Measurements from ENCODE around the gene NUDT8. TPM values are rescaled to one million over a fixed set of nuclear protein-coding genes. Genes with fewer than 3 reads are reported as not detected.
A peak's percentile ranks its signal among the peaks of the same experiment; 100 is the strongest.

Gene NUDT8
- polyA plus RNA-seq, 1 of the 3 experiments (the other 2 are of a cell fraction), result 2.7 TPM

- TF ChIP-seq USF1 (IDR thresholded peaks at IDR 0.05; ENCODE audit: borderline replicate concordance, low read depth) (no peak), TEAD4 (IDR thresholded peaks at IDR 0.05; ENCODE audit: borderline replicate concordance, insufficient read depth) (no peak), YY1 (IDR thresholded peaks at IDR 0.05; ENCODE audit: low read depth) (no peak)
These were observed 37.9 kb upstream of the NUDT8 start (continued) for GRCh38 chr11:67667490-67668191.

- Histone ChIP-seq H4K20me1 (ENCODE audit: insufficient read depth) (no peaks in the 10 kb centered on the region), H3K4me3 (ENCODE audit: low read depth in 2 of 2, low read length in 1 of 2) (no peak overlapping the region), H3K9me3 (no peaks in the 10 kb centered on the region), H3K27ac (ENCODE audit: low read depth in 2 of 2, low read length in 1 of 2) (no peak overlapping the region), H3K4me1 (ENCODE audit: control insufficient read depth in 1 of 2, insufficient read depth in 2 of 2, low read depth in 1 of 2, low read length in 1 of 2) (no peaks in the 10 kb centered on the region), H3K4me2 (no peak overlapping the region), H3K27me3 (ENCODE audit: insufficient read depth) (peaks cover 3% of the 10 kb centered on the region; the same call in 1 of the 2 replicates), H3K36me3 (replicated peaks in 1 of 2; ENCODE audit: control insufficient read depth in 1 of 2, insufficient read depth in 2 of 2, low read length in 1 of 2) (no peaks in the 10 kb centered on the region), H3K9ac (no peak overlapping the region), H3K9me2 (no peaks in the 10 kb centered on the region), H2AFZ (ENCODE audit: low read depth) (no peak overlapping the region), H3K79me2 (ENCODE audit: insufficient read depth) (no peaks in the 10 kb centered on the region), H3F3A (replicated peaks; ENCODE audit: insufficient read depth) (no peaks in the 10 kb centered on the region)
- ChIA-PET POLR2A (no interaction called here), CTCF (interaction anchor here (1.8 to 2.1 kb wide), 3 partner anchors 19 to 38 kb away, joined by 6 to 8 read pairs (median 6); partner anchors contain the start of gene NUDT8)
- peak; percentile 22 for DNase-seq
- WGBS (ENCODE audit: low lambda C conversion rate), result 60% methylated on average over 10 of the region's 20 CpGs
- TF ChIP-seq NRF1 (IDR thresholded peaks at IDR 0.05; ENCODE audit: low read depth, low read length) (no peak), CHD2 (IDR thresholded peaks at IDR 0.05; ENCODE audit: low read length, partially characterized antibody) (no peak), FOXJ3 (CRISPR knock-in tag; IDR thresholded peaks at IDR 0.05) (no peak), SMC3 (IDR thresholded peaks at IDR 0.05; ENCODE audit: low read depth, low read length) (no peak), GATA2 (CRISPR knock-in tag; IDR thresholded peaks at IDR 0.05) (no peak), ZBTB33 (IDR thresholded peaks at IDR 0.05; ENCODE audit: borderline replicate concordance, low read depth) (no peak), MAX (IDR thresholded peaks at IDR 0.05; ENCODE audit: low read depth) (no peak), EZH2phosphoT487 (IDR thresholded peaks at IDR 0.05; ENCODE audit: borderline replicate concordance, low read depth) (no peak), FOSL2 (IDR thresholded peaks at IDR 0.05; ENCODE audit: borderline replicate concordance, low read depth) (no peak), CTCF (IDR thresholded peaks at IDR 0.05) (no peak), YY1 (IDR thresholded peaks at IDR 0.05; ENCODE audit: low read depth) (no peak), RFX5 (IDR thresholded peaks at IDR 0.05; ENCODE audit: low read length) (no peak), USF2 (IDR thresholded peaks at IDR 0.05; ENCODE audit: borderline replicate concordance, low read depth, low read length) (no peak), USF1 (IDR thresholded peaks at IDR 0.05; ENCODE audit: borderline replicate concordance, low read depth) (no peak), RCOR1 (IDR thresholded peaks at IDR 0.05; ENCODE audit: low read length) (no peak)
These were observed 37.1 kb upstream of the NUDT8 start for GRCh38 chr11:67666676-67667489.

Data from SK-N-SH (cell line).